ENCODE data around the gene COL13A1. TPM values are rescaled to one million over a fixed set of nuclear protein-coding genes. Genes with fewer than 3 reads are reported as not detected.

Gene COL13A1
- total RNA-seq, 3 donors from 2014 or later (not counting 1 experiment from before 2014, with no cell fraction given), result 5.2 to 22.0 (median 10.3) TPM

- Histone ChIP-seq H3K27ac (ENCODE audit: low read length) (no peak overlapping the region), H3K27me3 (ENCODE audit: control insufficient read depth, insufficient read depth, low read length) (no peaks in the 10 kb centered on the region), H3K9me3 (ENCODE audit: control insufficient read depth, insufficient read depth, low read length) (no peaks in the 10 kb centered on the region), H3K4me1 (ENCODE audit: control insufficient read depth, insufficient read depth, low read length) (no peaks in the 10 kb centered on the region), H3K4me3 (ENCODE audit: low read length) (no peak overlapping the region), H3K36me3 (ENCODE audit: control insufficient read depth, insufficient read depth, low read length) (no peaks in the 10 kb centered on the region)
- 73% methylated on average over 2 of the region's 2 CpGs for WGBS (ENCODE audit: insufficient coverage)
- DNase-seq, result no peak
- Mint-ChIP-seq H3K4me3 (no peak overlapping the region), H3K27ac (no peak overlapping the region), H3K4me1 (peaks cover 0 to 10% of the 10 kb centered on the region in 2 donors), H3K9me3 (no peaks in the 10 kb centered on the region), H3K27me3 (ENCODE audit: low read depth in 2 of 2) (peaks cover 2 to 16% of the 10 kb centered on the region in 2 donors), H3K36me3 (no peaks in the 10 kb centered on the region)
- TF ChIP-seq CTCF (IDR thresholded peaks at IDR 0.05), result no peak
- ATAC-seq, result no peak
- intact Hi-C loops (cut with micrococcal nuclease), result no loop called here
Observed at GRCh38 chr10:69872323-69872722, 70.6 kb downstream of the COL13A1 start.

- Histone ChIP-seq H3K4me1 (ENCODE audit: control insufficient read depth, insufficient read depth, low read length) (no peaks in the 10 kb centered on the region), H3K4me3 (ENCODE audit: low read length) (no peak overlapping the region), H3K27me3 (ENCODE audit: control insufficient read depth, insufficient read depth, low read length) (no peaks in the 10 kb centered on the region), H3K36me3 (ENCODE audit: control insufficient read depth, insufficient read depth, low read length) (no peaks in the 10 kb centered on the region), H3K9me3 (ENCODE audit: control insufficient read depth, insufficient read depth, low read length) (no peaks in the 10 kb centered on the region), H3K27ac (ENCODE audit: low read length) (no peak overlapping the region)
- intact Hi-C loops (cut with micrococcal nuclease), result no loop called here
- DNase-seq (no peak), ATAC-seq (no peak)
- 93% methylated on average over 4 of the region's 4 CpGs for WGBS (ENCODE audit: insufficient coverage)
- TF ChIP-seq CTCF (IDR thresholded peaks at IDR 0.05), result no peak
- Mint-ChIP-seq H3K27ac (no peak overlapping the region), H3K4me3 (no peak overlapping the region), H3K4me1 (peaks cover 0 to 14% of the 10 kb centered on the region in 2 donors), H3K9me3 (no peaks in the 10 kb centered on the region), H3K36me3 (no peaks in the 10 kb centered on the region), H3K27me3 (ENCODE audit: low read depth in 2 of 2) (peaks cover 2 to 16% of the 10 kb centered on the region in 2 donors)
Observed at GRCh38 chr10:69873135-69873639, 71.5 kb downstream of the COL13A1 start.

- Mint-ChIP-seq H3K36me3 (no peaks in the 10 kb centered on the region), H3K4me1 (peaks cover 0 to 6% of the 10 kb centered on the region in 2 donors), H3K9me3 (no peaks in the 10 kb centered on the region), H3K4me3 (no peak overlapping the region), H3K27ac (no peak overlapping the region), H3K27me3 (ENCODE audit: low read depth in 2 of 2) (peaks cover 4 to 24% of the 10 kb centered on the region in 2 donors)
- no peak for DNase-seq
- Histone ChIP-seq H3K27ac (ENCODE audit: low read length) (no peak overlapping the region), H3K4me3 (ENCODE audit: low read length) (no peak overlapping the region), H3K36me3 (ENCODE audit: control insufficient read depth, insufficient read depth, low read length) (no peaks in the 10 kb centered on the region), H3K9me3 (ENCODE audit: control insufficient read depth, insufficient read depth, low read length) (no peaks in the 10 kb centered on the region), H3K4me1 (ENCODE audit: control insufficient read depth, insufficient read depth, low read length) (no peaks in the 10 kb centered on the region), H3K27me3 (ENCODE audit: control insufficient read depth, insufficient read depth, low read length) (no peaks in the 10 kb centered on the region)
- ATAC-seq, result no peak
- TF ChIP-seq CTCF (IDR thresholded peaks at IDR 0.05), result no peak
- 69% methylated on average over 6 of the region's 6 CpGs for WGBS (ENCODE audit: insufficient coverage)
- intact Hi-C loops (cut with micrococcal nuclease), result no loop called here
Observed at GRCh38 chr10:69874449-69874848, 72.7 kb downstream of the COL13A1 start.

- peaks cover 0 to 15% of the 10 kb centered on the region in 2 donors for H3K4me1 Mint-ChIP-seq
- no peaks in the 10 kb centered on the region for H3K36me3 Mint-ChIP-seq
- Histone ChIP-seq H3K9me3 (ENCODE audit: control insufficient read depth, insufficient read depth, low read length) (no peaks in the 10 kb centered on the region), H3K4me3 (ENCODE audit: low read length) (no peak overlapping the region), H3K27me3 (ENCODE audit: control insufficient read depth, insufficient read depth, low read length) (no peaks in the 10 kb centered on the region), H3K27ac (ENCODE audit: low read length) (no peak overlapping the region), H3K4me1 (ENCODE audit: control insufficient read depth, insufficient read depth, low read length) (no peaks in the 10 kb centered on the region), H3K36me3 (ENCODE audit: control insufficient read depth, insufficient read depth, low read length) (no peaks in the 10 kb centered on the region)
- no peak for DNase-seq
- intact Hi-C loops (cut with micrococcal nuclease), result no loop called here
- no peak for ATAC-seq
- no peak overlapping the region for H3K4me3 Mint-ChIP-seq
- H3K27me3 Mint-ChIP-seq (ENCODE audit: low read depth in 2 of 2), result peaks cover 12 to 25% of the 10 kb centered on the region in 2 donors
- no peak overlapping the region for H3K27ac Mint-ChIP-seq
- WGBS (ENCODE audit: insufficient coverage), result 81% methylated on average over 4 of the region's 4 CpGs
- no peaks in the 10 kb centered on the region for H3K9me3 Mint-ChIP-seq
- no peak for TF ChIP-seq CTCF (IDR thresholded peaks at IDR 0.05)
Observed at GRCh38 chr10:69875856-69876255, 74.2 kb downstream of the COL13A1 start.

Data from natural killer cell (primary cell).